Astrocyte (in vitro differentiated cells and primary cell): Measurements from ENCODE around the gene MTMR4.

Source experiments
- EZH2 ChIP-seq: IDR thresholded peaks from 2 replicates; pipeline ENCODE4 v1.6.1; 2012; ENCODE audit warnings: mild to moderate bottlenecking, low read length, inconsistent platforms; ENCODE audit not compliant: insufficient read depth
- TF ChIP-seq, protein P1 (sequence below): IDR thresholded peaks from 2 replicates; pipeline ENCODE4 v1.5.1; 2011; ENCODE audit warnings: low read depth, mild to moderate bottlenecking, inconsistent platforms, low read length, moderate library complexity; ENCODE audit not compliant: insufficient read depth

DNA sequence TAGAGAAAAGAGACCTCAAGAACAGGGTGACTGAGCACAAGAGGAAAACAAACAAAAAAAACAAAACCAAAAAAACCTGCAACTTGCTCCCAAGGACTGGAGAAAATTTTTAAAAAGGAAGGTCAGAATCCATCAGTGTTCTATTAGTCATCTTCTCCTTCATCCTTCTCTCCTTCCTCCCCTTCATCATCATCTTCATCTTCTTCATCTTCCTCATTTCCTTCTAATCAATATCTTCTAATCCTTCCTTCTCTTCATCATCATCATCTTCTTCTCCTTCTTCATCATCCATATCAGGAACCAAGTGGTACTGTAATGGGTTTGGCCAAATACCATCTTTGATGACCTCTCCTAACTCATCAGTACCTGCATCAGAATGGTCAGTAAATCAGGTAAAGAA lies 38.5 kb downstream of the MTMR4 start:
- TF ChIP-seq, protein P1, sequence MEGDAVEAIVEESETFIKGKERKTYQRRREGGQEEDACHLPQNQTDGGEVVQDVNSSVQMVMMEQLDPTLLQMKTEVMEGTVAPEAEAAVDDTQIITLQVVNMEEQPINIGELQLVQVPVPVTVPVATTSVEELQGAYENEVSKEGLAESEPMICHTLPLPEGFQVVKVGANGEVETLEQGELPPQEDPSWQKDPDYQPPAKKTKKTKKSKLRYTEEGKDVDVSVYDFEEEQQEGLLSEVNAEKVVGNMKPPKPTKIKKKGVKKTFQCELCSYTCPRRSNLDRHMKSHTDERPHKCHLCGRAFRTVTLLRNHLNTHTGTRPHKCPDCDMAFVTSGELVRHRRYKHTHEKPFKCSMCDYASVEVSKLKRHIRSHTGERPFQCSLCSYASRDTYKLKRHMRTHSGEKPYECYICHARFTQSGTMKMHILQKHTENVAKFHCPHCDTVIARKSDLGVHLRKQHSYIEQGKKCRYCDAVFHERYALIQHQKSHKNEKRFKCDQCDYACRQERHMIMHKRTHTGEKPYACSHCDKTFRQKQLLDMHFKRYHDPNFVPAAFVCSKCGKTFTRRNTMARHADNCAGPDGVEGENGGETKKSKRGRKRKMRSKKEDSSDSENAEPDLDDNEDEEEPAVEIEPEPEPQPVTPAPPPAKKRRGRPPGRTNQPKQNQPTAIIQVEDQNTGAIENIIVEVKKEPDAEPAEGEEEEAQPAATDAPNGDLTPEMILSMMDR, result no peak
- no peak for TF ChIP-seq EZH2
